Hematopoietic multipotent progenitor cell treated with erythropoietin and hydrocortisone succinate and interleukin-3 and kit ligand, for 8 days (in vitro differentiated cells): ENCODE results near the gene TCF12.
"Not testable (repeated sequence)": the region's sequence is repeated elsewhere in the genome, so short reads cannot be mapped to it uniquely, and the experiment has no call there.

Experiments used
- DNase-seq: peaks from one replicate; pipeline ENCODE4 v3.0.0-alpha.2; 2015

TCF12 gene

DNA sequence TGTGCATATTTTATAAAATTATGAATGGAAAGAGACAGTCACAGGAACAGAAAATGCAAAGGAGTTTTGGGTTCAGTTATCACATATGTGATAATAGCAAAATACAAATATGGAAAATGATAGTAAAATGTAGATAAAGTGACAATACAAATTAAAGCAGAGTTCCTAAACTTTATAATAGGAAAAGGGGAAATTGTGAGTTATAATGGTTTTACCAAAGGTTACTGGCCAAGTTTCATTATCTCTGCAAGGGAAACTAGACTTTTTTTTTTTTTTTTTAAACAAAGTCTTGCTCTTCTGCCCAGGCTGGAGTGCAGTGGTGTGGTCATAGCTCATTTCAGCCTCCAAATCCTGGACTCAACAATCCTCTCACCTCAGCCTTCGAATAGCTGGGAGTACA, 229.2 kb downstream of the TCF12 start:
- DNase-seq, result no peak

DNA sequence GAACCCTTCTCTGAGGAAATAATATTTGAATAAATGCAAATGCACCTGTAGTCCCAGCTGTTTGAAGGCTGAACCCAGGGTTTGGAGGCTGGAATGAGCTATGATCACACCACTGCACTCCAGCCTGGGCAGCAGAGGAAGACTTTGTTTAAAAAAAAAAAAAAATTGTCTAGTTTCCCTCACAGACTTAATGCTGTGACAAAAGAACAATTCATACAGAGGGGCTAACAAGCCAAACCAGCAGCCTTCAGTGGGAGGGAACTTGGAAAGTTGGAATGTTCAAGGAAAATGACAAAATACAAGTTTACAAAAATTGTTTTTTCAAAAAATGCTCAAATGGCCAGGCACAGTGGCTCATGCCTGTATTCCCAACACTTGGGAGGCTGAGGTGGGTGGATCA, 229.8 kb downstream of the TCF12 start:
- no peak for DNase-seq

GRCh38 chr15:57149196-57149595, 230.8 kb downstream of the TCF12 start:
- DNase-seq, result no peak

- no peak for DNase-seq
Measured at GRCh38 chr15:57150066-57150865, 231.8 kb downstream of the TCF12 start.

DNA sequence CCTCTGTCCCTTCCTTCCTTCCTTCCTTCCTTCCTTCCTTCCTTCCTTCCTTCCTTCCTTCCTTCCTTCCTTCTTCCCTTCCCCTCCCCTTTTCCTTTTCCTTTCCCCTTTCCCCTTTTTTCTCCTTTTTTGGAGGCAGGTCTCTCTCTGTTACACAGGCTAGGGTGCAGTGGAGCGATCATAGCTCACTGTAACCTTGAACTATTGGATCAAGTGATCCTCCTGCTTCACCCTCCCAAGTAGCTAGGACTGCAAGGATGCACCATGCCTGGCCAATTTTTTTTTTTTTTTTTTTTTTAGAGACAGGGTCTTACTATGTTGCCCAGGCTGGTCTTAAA, 232.4 kb downstream of the TCF12 start:
- DNase-seq, result not testable (repeated sequence)

GRCh38 chr15:57152133-57152532, 233.7 kb downstream of the TCF12 start:
- DNase-seq, result no peak

DNA sequence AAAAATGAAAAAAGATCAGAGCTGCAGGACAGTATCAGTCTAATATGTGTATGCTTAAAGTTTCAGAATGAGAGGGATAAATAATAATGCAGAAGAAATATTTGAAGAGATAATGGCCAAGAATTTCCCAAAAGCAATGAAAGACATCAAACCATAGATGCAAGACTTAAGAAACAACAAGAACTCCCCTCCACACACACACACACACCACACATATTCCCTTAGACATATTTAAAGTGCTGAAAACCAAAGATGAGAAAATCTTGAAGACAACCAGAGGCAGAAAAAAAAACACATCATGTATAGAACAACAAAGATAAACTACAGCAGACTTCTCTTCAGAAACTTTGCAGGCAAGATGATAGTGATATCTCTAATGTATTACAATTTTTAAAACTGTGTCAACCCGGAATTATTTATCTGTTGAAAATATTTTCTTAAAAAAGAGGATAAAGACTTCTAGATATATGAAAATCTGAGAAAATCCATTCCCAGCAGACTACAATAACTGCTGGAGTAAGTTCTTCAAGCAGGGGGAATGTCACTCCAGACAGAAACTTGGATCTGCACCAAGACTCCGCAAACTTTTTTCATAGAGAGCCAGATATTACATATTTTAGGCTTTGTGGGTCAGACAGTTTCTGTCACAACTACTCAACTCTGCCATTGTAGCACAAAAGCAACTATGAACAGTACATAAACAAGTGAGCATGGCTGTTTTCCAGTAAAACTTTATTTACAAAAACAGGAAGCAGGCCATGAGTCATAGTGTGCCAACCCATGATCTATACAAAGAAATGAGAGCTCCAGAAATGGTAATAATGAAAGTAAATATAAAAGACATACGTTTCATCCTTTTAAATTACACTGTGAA, 234.5 kb downstream of the TCF12 start:
- DNase-seq, result no peak

DNA sequence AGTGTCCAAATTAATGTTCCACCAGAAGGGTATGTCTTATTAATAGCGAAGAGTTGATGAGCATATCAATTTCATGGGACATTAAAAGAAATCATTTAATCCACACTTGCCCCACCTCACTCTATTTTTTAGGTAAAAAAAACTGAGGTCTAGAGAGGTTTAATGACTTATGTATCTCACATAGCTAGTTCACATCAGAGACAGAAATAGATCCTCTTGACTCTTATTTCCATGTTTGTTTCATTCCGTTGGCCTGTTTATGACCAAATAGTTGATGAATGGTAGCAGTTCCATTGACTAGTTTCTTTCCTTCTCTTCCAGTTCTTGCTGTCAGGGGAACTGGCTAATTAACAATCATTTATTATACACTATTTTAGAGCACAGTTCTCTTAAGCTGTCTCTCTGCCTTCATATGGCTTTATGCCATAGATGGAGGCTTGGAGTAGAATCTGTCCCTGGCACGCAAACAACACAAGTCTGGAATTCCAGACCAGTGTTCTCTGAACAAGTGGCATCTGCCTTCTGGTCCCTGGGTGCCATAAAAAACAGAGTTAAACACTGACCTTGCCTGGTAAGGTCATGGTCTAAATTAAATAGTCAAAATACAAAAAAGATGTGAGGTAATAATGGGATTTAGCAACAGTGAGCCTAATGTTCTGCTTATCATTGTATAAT, 237.9 kb downstream of the TCF12 start:
- DNase-seq, result no peak

- DNase-seq, result peak; percentile 74
Measured at GRCh38 chr15:57158589-57158988, 240.1 kb downstream of the TCF12 start.

DNA sequence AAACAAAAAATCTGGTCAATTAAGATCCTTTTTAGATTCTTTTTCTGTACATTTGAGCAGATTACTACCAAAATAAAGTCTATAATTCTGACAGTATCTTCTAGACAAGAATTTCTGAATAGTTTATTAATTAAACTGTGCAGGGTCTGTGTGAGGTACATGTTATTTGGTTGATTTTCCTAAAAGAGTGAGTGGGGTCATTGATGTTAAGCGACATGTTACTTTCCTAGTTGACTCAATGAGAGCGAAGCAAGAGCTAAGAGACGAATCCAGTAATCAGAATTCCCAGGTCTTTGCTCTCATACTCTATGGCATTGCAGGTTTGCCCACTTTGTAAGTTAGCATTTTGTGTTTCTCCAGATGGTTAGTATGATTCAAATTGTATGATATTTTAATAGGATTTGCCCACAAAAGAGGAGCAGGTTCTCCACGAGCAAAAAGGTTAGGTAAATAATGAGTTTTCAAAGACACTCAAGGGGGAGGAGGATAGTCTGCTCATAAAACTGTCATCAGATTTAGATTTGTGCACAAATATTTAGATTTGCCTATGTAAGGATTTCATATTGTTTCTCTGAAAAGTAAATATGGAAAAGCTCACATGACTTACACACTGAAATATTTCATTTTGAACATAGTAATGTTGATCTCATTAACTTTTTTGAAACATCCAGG, 240.7 kb downstream of the TCF12 start:
- no peak for DNase-seq

GRCh38 chr15:57159767-57160166, 241.3 kb downstream of the TCF12 start:
- DNase-seq, result no peak

DNA sequence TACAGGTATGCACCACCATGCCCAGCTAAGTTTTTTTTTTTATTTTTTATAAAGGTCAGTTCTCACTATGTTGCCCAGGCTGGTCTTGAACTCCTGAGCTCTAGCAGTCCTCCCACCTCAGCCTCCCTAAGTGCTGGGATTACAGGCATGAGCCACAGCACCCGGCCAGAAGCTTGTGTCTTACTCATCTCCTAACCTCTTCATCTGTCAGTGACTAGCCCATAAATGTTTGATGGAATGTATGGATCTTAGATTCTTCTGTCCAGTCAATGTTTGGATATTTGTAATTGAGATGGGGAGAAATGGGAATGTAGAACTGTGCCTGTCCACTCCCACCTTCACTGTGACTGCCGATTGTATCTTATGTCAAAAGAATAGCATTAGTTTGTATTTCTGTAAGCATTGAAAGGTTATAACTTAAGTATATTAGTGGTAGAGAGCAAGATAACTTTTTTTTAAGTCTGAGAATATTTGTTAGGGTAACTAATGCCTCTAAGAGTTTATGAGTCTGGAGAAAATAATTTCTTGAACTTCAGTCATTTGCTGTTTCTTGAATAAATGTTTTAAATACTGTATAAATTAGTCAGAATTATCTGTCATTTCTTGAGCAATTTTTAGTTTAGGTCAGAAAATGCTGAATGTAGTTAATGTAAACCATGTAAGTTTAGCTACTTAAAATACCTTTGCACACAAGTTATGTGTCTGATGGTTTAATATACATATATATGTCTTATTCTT, 242.5 kb downstream of the TCF12 start:
- no peak for DNase-seq

- not testable (repeated sequence) for DNase-seq
Measured at GRCh38 chr15:57164251-57164650, 245.8 kb downstream of the TCF12 start.

DNA sequence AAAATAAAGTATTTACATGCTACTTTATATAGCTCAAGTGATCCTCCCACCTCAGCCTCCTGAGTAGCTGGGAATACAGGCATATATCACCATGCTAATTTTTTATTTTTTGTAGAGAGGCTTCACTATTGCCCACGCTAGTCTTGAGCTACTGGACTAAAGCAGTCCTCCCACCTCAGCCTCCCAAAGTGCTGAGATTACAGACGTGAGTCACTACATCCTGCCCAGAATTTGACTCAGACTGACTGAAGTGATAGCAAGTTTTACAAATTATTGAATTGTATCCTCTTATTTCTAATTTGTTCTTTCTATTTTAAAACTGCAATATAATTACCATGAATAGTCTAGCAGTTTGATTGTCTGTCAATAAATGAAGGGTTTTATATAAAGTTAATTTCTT, 247.5 kb downstream of the TCF12 start:
- no peak for DNase-seq

- no peak for DNase-seq
Measured at GRCh38 chr15:57167821-57168395, 249.5 kb downstream of the TCF12 start.

GRCh38 chr15:57169643-57170042, 251.2 kb downstream of the TCF12 start:
- DNase-seq, result no peak

- no peak for DNase-seq
Measured at GRCh38 chr15:57171426-57171825, 253.0 kb downstream of the TCF12 start.

GRCh38 chr15:57172925-57173324, 254.5 kb downstream of the TCF12 start:
- DNase-seq, result no peak

- DNase-seq, result no peak
Measured at GRCh38 chr15:57183041-57183440, 264.6 kb downstream of the TCF12 start.

- no peak for DNase-seq
Measured at GRCh38 chr15:57183614-57184344, 265.3 kb downstream of the TCF12 start.

- no peak for DNase-seq
Measured at GRCh38 chr15:57184502-57184901, 266.1 kb downstream of the TCF12 start.
